Hepatocyte (in vitro differentiated cells): ENCODE data around the gene DIP2C.

Experiments
- EZH2 ChIP-seq: fragments of 200-600 bp; sonication (generic); IDR thresholded peaks from 2 replicates; pipeline ENCODE4 v1.6.1; 2016; ENCODE audit warnings: antibody characterized with exemption, mild to moderate bottlenecking, borderline replicate concordance
- TF ChIP-seq, protein P1 (sequence below): fragments of 200-600 bp; sonication (generic); IDR thresholded peaks from 2 replicates; pipeline ENCODE4 v1.5.1; 2016; ENCODE audit warnings: antibody characterized with exemption, mild to moderate bottlenecking; ENCODE audit not compliant: poor library complexity

GRCh38 chr10:486666-487322 lies 202.7 kb downstream of the DIP2C start:
- TF ChIP-seq, protein P1, sequence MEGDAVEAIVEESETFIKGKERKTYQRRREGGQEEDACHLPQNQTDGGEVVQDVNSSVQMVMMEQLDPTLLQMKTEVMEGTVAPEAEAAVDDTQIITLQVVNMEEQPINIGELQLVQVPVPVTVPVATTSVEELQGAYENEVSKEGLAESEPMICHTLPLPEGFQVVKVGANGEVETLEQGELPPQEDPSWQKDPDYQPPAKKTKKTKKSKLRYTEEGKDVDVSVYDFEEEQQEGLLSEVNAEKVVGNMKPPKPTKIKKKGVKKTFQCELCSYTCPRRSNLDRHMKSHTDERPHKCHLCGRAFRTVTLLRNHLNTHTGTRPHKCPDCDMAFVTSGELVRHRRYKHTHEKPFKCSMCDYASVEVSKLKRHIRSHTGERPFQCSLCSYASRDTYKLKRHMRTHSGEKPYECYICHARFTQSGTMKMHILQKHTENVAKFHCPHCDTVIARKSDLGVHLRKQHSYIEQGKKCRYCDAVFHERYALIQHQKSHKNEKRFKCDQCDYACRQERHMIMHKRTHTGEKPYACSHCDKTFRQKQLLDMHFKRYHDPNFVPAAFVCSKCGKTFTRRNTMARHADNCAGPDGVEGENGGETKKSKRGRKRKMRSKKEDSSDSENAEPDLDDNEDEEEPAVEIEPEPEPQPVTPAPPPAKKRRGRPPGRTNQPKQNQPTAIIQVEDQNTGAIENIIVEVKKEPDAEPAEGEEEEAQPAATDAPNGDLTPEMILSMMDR: no peak
- TF ChIP-seq EZH2: no peak
